ENCODE results near the gene MAN2A1. TPM values are rescaled to one million over a fixed set of nuclear protein-coding genes. Genes with fewer than 3 reads are reported as not detected.

MAN2A1 gene
- total RNA-seq, 1 donor from 2014 or later: 85.0 TPM

- peak; percentile 65 for DNase-seq (ENCODE audit: low read depth)
- Histone ChIP-seq H3K4me3 (ENCODE audit: low read depth, low read length) (no peak overlapping the region), H3K27me3 (ENCODE audit: control insufficient read depth, insufficient read depth, low read length) (no peaks in the 10 kb centered on the region), H3K36me3 (ENCODE audit: control insufficient read depth, insufficient read depth, low read length) (no peaks in the 10 kb centered on the region)
- TF ChIP-seq CTCF (IDR thresholded peaks at IDR 0.05; ENCODE audit: insufficient read depth, low read length, severe bottlenecking): no peak
- no peak for FAIRE-seq
Observed at GRCh38 chr5:109739741-109740728, 50.3 kb downstream of the MAN2A1 start.

- Histone ChIP-seq H3K36me3 (ENCODE audit: control insufficient read depth, insufficient read depth, low read length) (no peaks in the 10 kb centered on the region), H3K4me3 (ENCODE audit: low read depth, low read length) (no peak overlapping the region), H3K27me3 (ENCODE audit: control insufficient read depth, insufficient read depth, low read length) (no peaks in the 10 kb centered on the region)
- FAIRE-seq: no peak
- DNase-seq (ENCODE audit: low read depth): no peak
- no peak for TF ChIP-seq CTCF (IDR thresholded peaks at IDR 0.05; ENCODE audit: insufficient read depth, low read length, severe bottlenecking)
Observed at GRCh38 chr5:109740966-109741365, 51.2 kb downstream of the MAN2A1 start.

GRCh38 chr5:109741390-109741789, 51.7 kb downstream of the MAN2A1 start:
- no peak for TF ChIP-seq CTCF (IDR thresholded peaks at IDR 0.05; ENCODE audit: insufficient read depth, low read length, severe bottlenecking)
- Histone ChIP-seq H3K27me3 (ENCODE audit: control insufficient read depth, insufficient read depth, low read length) (no peaks in the 10 kb centered on the region), H3K4me3 (ENCODE audit: low read depth, low read length) (no peak overlapping the region), H3K36me3 (ENCODE audit: control insufficient read depth, insufficient read depth, low read length) (no peaks in the 10 kb centered on the region)
- no peak for DNase-seq (ENCODE audit: low read depth)
- no peak for FAIRE-seq

GRCh38 chr5:109743041-109743531, 53.4 kb downstream of the MAN2A1 start:
- DNase-seq (ENCODE audit: low read depth) (no peak), FAIRE-seq (no peak)
- no peaks in the 10 kb centered on the region for H3K27me3 ChIP-seq (ENCODE audit: control insufficient read depth, insufficient read depth, low read length)
- no peak for TF ChIP-seq CTCF (IDR thresholded peaks at IDR 0.05; ENCODE audit: insufficient read depth, low read length, severe bottlenecking)
- H3K4me3 ChIP-seq (ENCODE audit: low read depth, low read length): no peak overlapping the region
- peaks cover 1% of the 10 kb centered on the region for H3K36me3 ChIP-seq (ENCODE audit: control insufficient read depth, insufficient read depth, low read length)

- TF ChIP-seq CTCF (IDR thresholded peaks at IDR 0.05; ENCODE audit: insufficient read depth, low read length, severe bottlenecking): no peak
- peaks cover 1% of the 10 kb centered on the region for H3K36me3 ChIP-seq (ENCODE audit: control insufficient read depth, insufficient read depth, low read length)
- no peaks in the 10 kb centered on the region for H3K27me3 ChIP-seq (ENCODE audit: control insufficient read depth, insufficient read depth, low read length)
- H3K4me3 ChIP-seq (ENCODE audit: low read depth, low read length): no peak overlapping the region
- FAIRE-seq (no peak), DNase-seq (ENCODE audit: low read depth) (peak; percentile 95)
Observed at GRCh38 chr5:109743770-109744212, 54.1 kb downstream of the MAN2A1 start.

Measured in bronchial epithelial cell (primary cell).